HG03558 (cell line): ENCODE results near the gene FBXL20.

ENCODE experiments used
- ATAC-seq: cut with Tn5 transposase; IDR thresholded peaks from one replicate; pipeline ENCODE4 v1.9.1; 2021; ENCODE audit warnings: moderate number of reproducible peaks; ENCODE audit not compliant: unreplicated experiment; ENCODE audit errors: extremely low read depth

Gene FBXL20

DNA sequence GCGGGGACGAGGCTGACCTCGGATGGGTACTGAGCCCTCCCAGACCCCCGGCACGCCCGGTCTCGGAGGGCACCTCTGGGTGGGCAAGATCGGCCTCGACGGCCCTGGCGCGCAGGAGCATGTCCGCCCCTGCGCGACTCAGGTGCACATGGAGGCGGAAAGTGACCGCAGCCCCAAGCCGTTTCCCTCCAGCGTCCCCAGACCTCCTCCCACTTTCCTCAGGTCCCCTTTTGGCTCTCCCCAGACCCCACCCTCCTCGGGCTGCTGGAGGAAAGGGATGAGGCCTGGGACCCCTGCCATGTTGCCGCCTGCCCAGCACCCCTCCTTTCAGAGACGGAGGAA, 191.4 kb downstream of the FBXL20 start:
- no peak for ATAC-seq

DNA sequence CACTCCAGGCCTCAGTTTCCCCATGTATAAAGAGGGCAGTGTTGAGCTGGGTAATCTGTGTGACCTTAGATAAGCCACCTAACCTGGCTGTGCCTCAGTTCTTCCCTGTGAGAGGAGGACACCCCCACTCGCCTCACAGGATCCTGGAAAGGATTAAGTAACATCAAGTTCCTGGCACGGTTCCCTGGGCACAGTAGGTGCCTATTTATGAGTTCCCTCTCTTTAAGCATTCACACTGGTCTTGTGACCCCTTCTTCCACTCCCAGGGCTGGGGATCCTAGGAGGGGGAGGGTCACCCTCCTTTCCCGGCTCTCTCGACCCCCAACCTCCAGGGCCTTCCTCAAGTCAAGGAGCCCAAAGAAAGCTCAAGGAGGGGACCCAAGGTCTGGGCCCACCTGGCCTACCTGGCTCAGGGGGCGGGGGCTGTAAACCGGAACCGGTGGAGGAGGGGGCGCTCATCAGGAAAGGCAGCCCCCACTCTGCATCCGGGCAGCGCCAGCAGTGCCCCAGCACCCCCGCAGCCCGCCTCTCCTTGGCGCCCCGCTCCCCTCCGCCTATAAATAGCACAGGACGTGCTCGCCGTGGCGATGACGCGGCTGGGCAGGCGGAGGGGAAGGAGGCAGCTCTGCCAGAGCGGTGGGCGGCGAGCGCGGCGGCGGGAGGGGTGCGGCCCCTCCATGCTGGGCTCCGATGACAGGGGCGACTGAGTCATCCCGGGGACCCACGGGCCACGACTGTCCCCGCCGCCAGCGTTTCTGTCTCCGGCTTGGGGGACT, 191.9 kb downstream of the FBXL20 start:
- ATAC-seq, result no peak

DNA sequence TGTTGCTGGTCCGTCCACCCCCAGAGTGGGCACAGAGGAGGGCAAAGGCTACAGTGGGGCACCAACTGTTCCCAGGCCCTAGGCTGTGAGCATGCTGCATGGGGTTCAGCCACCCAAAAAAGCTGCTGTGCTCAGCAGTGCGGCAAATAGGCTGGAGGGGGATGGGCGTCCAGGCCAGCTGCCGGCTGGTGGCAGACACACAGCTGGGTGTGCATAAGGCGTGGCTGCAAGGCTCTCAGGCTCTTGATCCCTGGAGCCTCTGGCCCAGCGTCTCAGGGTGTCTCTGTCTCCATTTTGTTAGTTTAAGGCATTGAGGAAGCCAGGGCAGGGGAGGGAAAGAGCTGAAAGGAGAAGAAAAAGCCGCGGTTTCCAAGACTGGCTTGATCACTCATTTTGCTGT, 192.5 kb downstream of the FBXL20 start:
- no peak for ATAC-seq

DNA sequence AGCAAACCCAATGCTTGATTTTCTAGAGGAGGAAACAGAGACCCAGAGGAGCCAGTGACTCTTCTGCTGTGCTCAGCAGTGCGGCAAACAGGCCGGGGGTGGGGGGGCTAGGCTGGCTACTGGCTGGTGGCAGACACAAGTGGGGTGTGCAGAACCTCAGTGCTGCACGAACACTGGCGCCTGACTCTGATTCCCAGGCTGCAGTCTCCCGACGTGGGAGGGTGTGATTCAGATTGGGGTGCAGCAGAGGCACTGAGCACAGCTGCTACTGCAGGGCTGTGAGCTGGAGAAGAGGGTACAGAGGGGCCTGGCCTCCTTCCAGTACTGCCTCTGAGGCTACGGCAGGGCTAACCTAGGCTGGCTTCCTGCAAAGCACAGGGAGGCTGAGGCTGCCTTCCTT, 193.3 kb downstream of the FBXL20 start:
- no peak for ATAC-seq

DNA sequence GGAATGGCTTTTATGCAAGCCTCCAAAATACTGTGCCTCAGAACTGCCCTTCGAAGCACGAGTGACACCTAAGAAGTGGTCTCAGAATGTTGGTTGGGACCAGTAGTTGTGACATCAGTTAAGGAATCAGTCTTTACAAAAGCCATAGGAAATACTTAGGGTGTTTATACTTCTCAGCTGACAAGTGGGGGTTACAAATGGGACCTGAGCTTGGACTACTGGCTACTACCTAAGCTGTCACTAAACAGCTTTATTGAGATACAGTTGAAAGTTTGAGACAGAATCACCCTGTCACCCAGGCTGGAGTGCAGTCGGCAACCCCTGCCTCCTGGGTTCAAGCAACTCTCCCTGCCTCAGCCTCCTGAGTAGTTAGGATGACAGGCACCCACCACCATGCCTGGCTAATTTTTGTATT, 196.3 kb downstream of the FBXL20 start:
- ATAC-seq, result no peak

DNA sequence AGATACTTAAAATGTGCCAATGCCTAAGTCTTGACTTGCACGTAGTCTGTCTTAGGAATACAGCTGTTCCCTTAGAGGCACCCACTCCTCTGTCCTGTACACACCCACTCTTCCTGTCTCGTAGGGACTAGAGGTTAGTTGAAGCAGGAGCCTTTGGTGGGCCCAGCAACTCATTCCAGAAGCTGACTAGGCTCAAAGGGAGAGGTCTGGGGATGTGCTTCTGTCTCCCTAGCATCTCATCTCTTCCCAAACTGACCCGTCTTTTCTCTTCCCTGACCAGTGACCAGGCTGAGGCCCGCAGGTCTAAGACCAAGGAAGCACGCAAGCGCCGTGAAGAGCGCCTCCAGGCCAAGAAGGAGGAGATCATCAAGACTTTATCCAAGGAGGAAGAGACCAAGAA, 197.2 kb downstream of the FBXL20 start:
- no peak for ATAC-seq
